MCF 10A (cell line): Measurements from ENCODE around the gene PLCL1. TPM values are rescaled to one million over a fixed set of nuclear protein-coding genes. Genes with fewer than 3 reads are reported as not detected.

Experiments used
- BruUV-seq: library from RNA; stranded (reverse); fragments of 400-500 nt; replicated peaks from 2 replicates; lab custom pipeline; 2021; lab: Mats Ljungman, UMichigan
- CTCF ChIA-PET: fragments of 300-600 bp; sonication (Branson Sonifier 250); formaldehyde crosslinking; extraction: SDS; loops from one replicate; lab custom pipeline; 2021; ENCODE audit warnings: antibody characterized with exemption, inconsistent platforms; lab: Yijun Ruan, JAX
- POLR2A ChIA-PET: fragments of 300-600, 350-650 bp; sonication (Branson Sonifier 250); formaldehyde crosslinking; extraction: SDS; loops from one replicate; lab custom pipeline; 2020; ENCODE audit warnings: antibody characterized with exemption, inconsistent platforms; lab: Yijun Ruan, JAX
- DNase-seq: peaks from one replicate; pipeline ENCODE4 v3.0.0-alpha.2; 2018; ENCODE audit not compliant: unreplicated experiment
- H3K27ac Mint-ChIP-seq: one replicate; pipeline ENCODE4 v1.8.0; 2022; ENCODE audit warnings: mild to moderate bottlenecking, low read depth, mixed read lengths; ENCODE audit not compliant: unreplicated experiment
- H3K27me3 Mint-ChIP-seq: one replicate; pipeline ENCODE4 v1.8.0; 2022; ENCODE audit warnings: mixed read lengths; ENCODE audit not compliant: insufficient read depth, unreplicated experiment
- H3K36me3 Mint-ChIP-seq: one replicate; pipeline ENCODE4 v1.8.0; 2022; ENCODE audit warnings: mild to moderate bottlenecking, moderate library complexity, mixed read lengths; ENCODE audit not compliant: insufficient read depth, unreplicated experiment
- H3K4me1 Mint-ChIP-seq: one replicate; pipeline ENCODE4 v1.8.0; 2022; ENCODE audit warnings: mixed read lengths; ENCODE audit not compliant: insufficient read depth, unreplicated experiment
- H3K4me3 Mint-ChIP-seq: one replicate; pipeline ENCODE4 v1.8.0; 2022; ENCODE audit warnings: mild to moderate bottlenecking, moderate library complexity, mixed read lengths; ENCODE audit not compliant: unreplicated experiment
- H3K9me3 Mint-ChIP-seq: one replicate; pipeline ENCODE4 v1.8.0; 2022; ENCODE audit warnings: mixed read lengths; ENCODE audit not compliant: unreplicated experiment
- CTCF ChIP-seq: fragments of 200-600 bp; IDR thresholded peaks from one replicate; pipeline ENCODE4 v1.8.0; 2022; ENCODE audit warnings: antibody characterized with exemption, mild to moderate bottlenecking; ENCODE audit not compliant: unreplicated experiment
- intact Hi-C: fragments of 100-400 bp; cut with micrococcal nuclease; formaldehyde crosslinking; loops from 2 replicates; pipeline ENCODE4 v1.14.1; 2022
- total RNA-seq: library from RNA; stranded (reverse); gene quantifications from 2 replicates; pipeline ENCODE4 v1.2.3, GENCODE V29; 2022

The PLCL1 gene
- total RNA-seq, 1 experiment from 2014 or later, result 0.12 TPM

- ChIA-PET POLR2A (no interaction called here), CTCF (no interaction called here)
Measured at GRCh38 chr2:198040835-198041234, 236.4 kb downstream of the PLCL1 start.

GRCh38 chr2:198042189-198042588, 237.8 kb downstream of the PLCL1 start:
- intact Hi-C loops, result no loop called here
- no peak overlapping the region for H3K27ac Mint-ChIP-seq
- no peaks in the 10 kb centered on the region for H3K36me3 Mint-ChIP-seq
- H3K27me3 Mint-ChIP-seq, result peaks cover 24% of the 10 kb centered on the region
- no peak overlapping the region for H3K4me3 Mint-ChIP-seq
- POLR2A ChIA-PET, result no interaction called here
- CTCF ChIA-PET, result interaction anchor here (0.6 kb wide), 1 partner anchor 28 kb away, joined by 3 read pairs; no protein-coding TSS in a partner anchor
- no peaks in the 10 kb centered on the region for H3K4me1 Mint-ChIP-seq
- no peaks in the 10 kb centered on the region for H3K9me3 Mint-ChIP-seq
- DNase-seq, result no peak
- TF ChIP-seq CTCF, result no peak
- BruUV-seq, result no TSS peak

More at GRCh38 chr2:198040835-198041234, 236.4 kb downstream of the PLCL1 start:
- no peak for TF ChIP-seq CTCF
- Mint-ChIP-seq H3K9me3 (no peaks in the 10 kb centered on the region), H3K27ac (no peak overlapping the region), H3K4me3 (no peak overlapping the region), H3K36me3 (no peaks in the 10 kb centered on the region), H3K4me1 (no peaks in the 10 kb centered on the region), H3K27me3 (peaks cover 37% of the 10 kb centered on the region)
- no peak for DNase-seq
- intact Hi-C loops, result no loop called here
- BruUV-seq, result no TSS peak

GRCh38 chr2:198044777-198045176, 240.4 kb downstream of the PLCL1 start:
- ChIA-PET POLR2A (no interaction called here), CTCF (no interaction called here)
- H3K27me3 Mint-ChIP-seq, result peaks cover 9% of the 10 kb centered on the region
- no peak for DNase-seq
- H3K4me3 Mint-ChIP-seq, result no peak overlapping the region
- H3K36me3 Mint-ChIP-seq, result no peaks in the 10 kb centered on the region
- no TSS peak for BruUV-seq
- TF ChIP-seq CTCF, result no peak
- H3K9me3 Mint-ChIP-seq, result no peaks in the 10 kb centered on the region
- intact Hi-C loops, result no loop called here
- H3K4me1 Mint-ChIP-seq, result no peaks in the 10 kb centered on the region
- no peak overlapping the region for H3K27ac Mint-ChIP-seq

- Mint-ChIP-seq H3K27ac (no peak overlapping the region), H3K9me3 (no peaks in the 10 kb centered on the region), H3K27me3 (peaks cover 4% of the 10 kb centered on the region), H3K4me3 (no peak overlapping the region), H3K36me3 (no peaks in the 10 kb centered on the region), H3K4me1 (no peaks in the 10 kb centered on the region)
- ChIA-PET POLR2A (no interaction called here), CTCF (no interaction called here)
- no peak for TF ChIP-seq CTCF
- no TSS peak for BruUV-seq
- DNase-seq, result no peak
- intact Hi-C loops, result no loop called here
Measured at GRCh38 chr2:198045227-198045626, 240.8 kb downstream of the PLCL1 start.
